ENCODE data around the gene INSIG1.

GRCh38 chr7:155353256-155353897 lies 55.7 kb downstream of the INSIG1 start:
- TF ChIP-seq POLR2AphosphoS5 (IDR thresholded peaks at IDR 0.05; ENCODE audit: insufficient read depth in 1 of 2, low read depth in 1 of 2) = no peak
- no peak for TF ChIP-seq POLR2A (IDR thresholded peaks at IDR 0.05)
- TF ChIP-seq CTCF (IDR thresholded peaks at IDR 0.05) = no peak
